ENCODE data around the gene NDUFV1.
"Not testable (repeated sequence)": the region's sequence is repeated elsewhere in the genome, so short reads cannot be mapped to it uniquely, and the experiment has no call there.

Gene NDUFV1

GRCh38 chr11:67622905-67623304 lies 16.2 kb downstream of the NDUFV1 start:
- not testable (repeated sequence) for H3K4me3 ChIP-seq (ENCODE audit: low read length); DNase-seq (ENCODE audit: low read depth)

- H3K4me3 ChIP-seq (ENCODE audit: low read length); DNase-seq (ENCODE audit: low read depth): not testable (repeated sequence)
Observed at GRCh38 chr11:67623795-67624194, 17.1 kb downstream of the NDUFV1 start.

- not testable (repeated sequence) for DNase-seq (ENCODE audit: low read depth)
Observed at GRCh38 chr11:67626131-67626833, 19.5 kb downstream of the NDUFV1 start.

GRCh38 chr11:67626970-67627369 lies 20.2 kb downstream of the NDUFV1 start:
- no peak for DNase-seq (ENCODE audit: low read depth)
- no peak for TF ChIP-seq CTCF (conservative IDR thresholded peaks at IDR 0.05; ENCODE audit: low read depth, low read length)
- no peak overlapping the region for H3K4me3 ChIP-seq (ENCODE audit: low read length)

More at GRCh38 chr11:67626131-67626833, 19.5 kb downstream of the NDUFV1 start:
- not testable (repeated sequence) for H3K4me3 ChIP-seq (ENCODE audit: low read length)

- DNase-seq (ENCODE audit: low read depth): no peak
- H3K4me3 ChIP-seq (ENCODE audit: low read length): no peak overlapping the region
- no peak for TF ChIP-seq CTCF (conservative IDR thresholded peaks at IDR 0.05; ENCODE audit: low read depth, low read length)
Observed at GRCh38 chr11:67627441-67627811, 20.7 kb downstream of the NDUFV1 start.

- TF ChIP-seq CTCF (conservative IDR thresholded peaks at IDR 0.05; ENCODE audit: low read depth, low read length): no peak
- no peak for DNase-seq (ENCODE audit: low read depth)
- H3K4me3 ChIP-seq (ENCODE audit: low read length): no peak overlapping the region
Observed at GRCh38 chr11:67627812-67628624, 21.3 kb downstream of the NDUFV1 start.

GRCh38 chr11:67628710-67629385 lies 22.1 kb downstream of the NDUFV1 start:
- DNase-seq (ENCODE audit: low read depth): no peak
- TF ChIP-seq CTCF (conservative IDR thresholded peaks at IDR 0.05; ENCODE audit: low read depth, low read length): no peak
- H3K4me3 ChIP-seq (ENCODE audit: low read length): no peak overlapping the region

GRCh38 chr11:67629386-67630227 lies 22.9 kb downstream of the NDUFV1 start, which contains the start of gene NUDT8:
TSS of gene NUDT8 (minus strand) at chr11:67629937. CDS start at chr11:67629911, 26 bp downstream.
- peak within 1 kb of the TSS; percentile 70 for H3K4me3 ChIP-seq (ENCODE audit: low read length)
- TF ChIP-seq CTCF (conservative IDR thresholded peaks at IDR 0.05; ENCODE audit: low read depth, low read length): peak; percentile 82
- no peak for DNase-seq (ENCODE audit: low read depth)
